RWPE2 (cell line): Measurements from ENCODE around the gene IL17REL.

Experiments used
- ATAC-seq: fragments of 200-7000 bp; cut with Tn5 transposase; 3 replicates; pipeline ENCODE4 v1.9.1; 2021; ENCODE audit warnings: low read depth
- DNase-seq: peaks from one replicate; pipeline ENCODE4 v3.0.0-alpha.2; 2020; ENCODE audit warnings: low spot score
- H3K27ac ChIP-seq: fragments of 450-650 bp; 2 replicates; pipeline ENCODE4 v1.5.1; 2017; ENCODE audit warnings: mild to moderate bottlenecking; ENCODE audit not compliant: poor library complexity, severe bottlenecking
- H3K27me3 ChIP-seq: fragments of 250-450 bp; sonication (Bioruptor Pico); 2 replicates; pipeline ENCODE4 v1.5.1; 2021; ENCODE audit warnings: mild to moderate bottlenecking, moderate library complexity; ENCODE audit not compliant: insufficient read depth, poor library complexity, severe bottlenecking
- H3K36me3 ChIP-seq: fragments of 250-450 bp; sonication (Bioruptor Pico); 2 replicates; pipeline ENCODE4 v1.5.1; 2020; ENCODE audit warnings: low read depth, mild to moderate bottlenecking, moderate library complexity
- H3K4me1 ChIP-seq: fragments of 250-450 bp; sonication (Bioruptor Pico); 2 replicates; pipeline ENCODE4 v1.5.1; 2021; ENCODE audit warnings: mild to moderate bottlenecking, moderate library complexity; ENCODE audit not compliant: insufficient read depth, poor library complexity, severe bottlenecking
- H3K4me3 ChIP-seq: fragments of 250-450 bp; sonication (Bioruptor Pico); 2 replicates; pipeline ENCODE4 v1.5.1; 2021; ENCODE audit warnings: mild to moderate bottlenecking, moderate library complexity; ENCODE audit not compliant: severe bottlenecking
- H3K9me3 ChIP-seq: fragments of 250-450 bp; sonication (Bioruptor Pico); 2 replicates; pipeline ENCODE4 v1.5.1; 2021; ENCODE audit warnings: mild to moderate bottlenecking, moderate library complexity; ENCODE audit not compliant: severe bottlenecking
- TF ChIP-seq, protein P1 (sequence below): fragments of 450-650 bp; IDR thresholded peaks from one replicate; pipeline ENCODE4 v1.5.1; 2017; ENCODE audit warnings: mild to moderate bottlenecking, moderate library complexity; ENCODE audit not compliant: poor library complexity, severe bottlenecking

The IL17REL gene

GRCh38 chr22:49995361-49996118 is 17.0 kb downstream of the IL17REL start:
- peak; percentile 57 for DNase-seq
- no peaks in the 10 kb centered on the region for H3K27me3 ChIP-seq
- no peak overlapping the region for H3K4me3 ChIP-seq
- no peak overlapping the region for H3K27ac ChIP-seq
- H3K9me3 ChIP-seq, result no peaks in the 10 kb centered on the region
- ATAC-seq, result no peak
- no peaks in the 10 kb centered on the region for H3K36me3 ChIP-seq
- TF ChIP-seq, protein P1, sequence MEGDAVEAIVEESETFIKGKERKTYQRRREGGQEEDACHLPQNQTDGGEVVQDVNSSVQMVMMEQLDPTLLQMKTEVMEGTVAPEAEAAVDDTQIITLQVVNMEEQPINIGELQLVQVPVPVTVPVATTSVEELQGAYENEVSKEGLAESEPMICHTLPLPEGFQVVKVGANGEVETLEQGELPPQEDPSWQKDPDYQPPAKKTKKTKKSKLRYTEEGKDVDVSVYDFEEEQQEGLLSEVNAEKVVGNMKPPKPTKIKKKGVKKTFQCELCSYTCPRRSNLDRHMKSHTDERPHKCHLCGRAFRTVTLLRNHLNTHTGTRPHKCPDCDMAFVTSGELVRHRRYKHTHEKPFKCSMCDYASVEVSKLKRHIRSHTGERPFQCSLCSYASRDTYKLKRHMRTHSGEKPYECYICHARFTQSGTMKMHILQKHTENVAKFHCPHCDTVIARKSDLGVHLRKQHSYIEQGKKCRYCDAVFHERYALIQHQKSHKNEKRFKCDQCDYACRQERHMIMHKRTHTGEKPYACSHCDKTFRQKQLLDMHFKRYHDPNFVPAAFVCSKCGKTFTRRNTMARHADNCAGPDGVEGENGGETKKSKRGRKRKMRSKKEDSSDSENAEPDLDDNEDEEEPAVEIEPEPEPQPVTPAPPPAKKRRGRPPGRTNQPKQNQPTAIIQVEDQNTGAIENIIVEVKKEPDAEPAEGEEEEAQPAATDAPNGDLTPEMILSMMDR, result no peak
- no peaks in the 10 kb centered on the region for H3K4me1 ChIP-seq

DNA sequence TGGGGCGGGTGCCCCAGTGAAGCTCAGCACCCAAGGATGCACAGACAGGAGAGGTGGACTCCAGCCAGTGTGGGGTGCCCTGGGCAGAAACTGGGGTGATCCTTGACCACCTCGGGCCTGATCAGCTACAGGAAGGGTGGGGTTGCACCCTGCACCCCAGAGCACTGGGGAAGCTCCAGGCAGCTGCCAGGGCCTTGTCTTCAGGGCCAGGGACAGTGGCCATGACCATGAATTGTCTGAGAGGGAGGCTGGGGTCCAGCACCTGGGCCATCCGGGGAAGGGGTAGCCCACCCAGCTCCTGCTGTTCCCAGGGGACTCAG is 17.6 kb downstream of the IL17REL start:
- no peaks in the 10 kb centered on the region for H3K4me1 ChIP-seq
- DNase-seq (no peak), ATAC-seq (no peak)
- no peak overlapping the region for H3K27ac ChIP-seq
- no peaks in the 10 kb centered on the region for H3K36me3 ChIP-seq
- no peak overlapping the region for H3K4me3 ChIP-seq
- TF ChIP-seq, protein P1, result no peak
- no peaks in the 10 kb centered on the region for H3K27me3 ChIP-seq
- no peaks in the 10 kb centered on the region for H3K9me3 ChIP-seq

DNA sequence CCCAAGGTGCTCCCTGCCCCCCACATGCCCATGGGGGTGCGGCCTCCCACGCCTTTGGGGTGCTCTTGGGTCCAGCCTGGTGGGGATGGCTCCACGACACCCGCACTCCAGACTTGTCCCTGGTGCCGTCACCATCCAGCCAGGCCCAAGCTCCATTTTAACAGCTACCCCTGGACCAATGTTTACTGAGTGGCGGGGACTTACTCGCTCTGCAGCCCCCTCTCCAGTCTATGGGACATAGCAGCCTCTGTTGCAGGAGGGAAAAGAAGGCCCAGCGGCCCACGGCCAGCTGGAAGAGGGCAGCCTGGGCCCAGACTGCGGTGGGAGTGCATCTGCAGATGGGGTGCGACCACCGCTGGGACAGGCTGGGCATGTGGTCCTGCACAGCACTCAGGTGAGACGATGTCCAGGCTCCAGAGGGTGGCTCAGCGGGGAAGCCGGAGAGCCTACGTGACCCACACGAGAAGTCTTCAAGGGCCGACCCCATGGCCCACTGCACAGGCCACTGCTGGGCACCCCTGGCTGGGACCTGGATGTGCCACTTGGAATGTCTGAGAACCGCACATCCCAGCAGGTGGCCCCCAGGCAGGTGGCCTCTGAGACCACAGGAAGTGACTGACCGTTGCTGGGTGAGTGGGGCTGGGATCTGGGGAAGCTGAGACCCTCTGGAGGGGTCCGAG is 18.1 kb downstream of the IL17REL start:
- Histone ChIP-seq H3K36me3 (no peaks in the 10 kb centered on the region), H3K4me3 (no peak overlapping the region), H3K27me3 (no peaks in the 10 kb centered on the region), H3K4me1 (no peaks in the 10 kb centered on the region), H3K9me3 (no peaks in the 10 kb centered on the region), H3K27ac (no peak overlapping the region)
- TF ChIP-seq, protein P1, result no peak
- DNase-seq, result peak; percentile 51
- ATAC-seq, result no peak

DNA sequence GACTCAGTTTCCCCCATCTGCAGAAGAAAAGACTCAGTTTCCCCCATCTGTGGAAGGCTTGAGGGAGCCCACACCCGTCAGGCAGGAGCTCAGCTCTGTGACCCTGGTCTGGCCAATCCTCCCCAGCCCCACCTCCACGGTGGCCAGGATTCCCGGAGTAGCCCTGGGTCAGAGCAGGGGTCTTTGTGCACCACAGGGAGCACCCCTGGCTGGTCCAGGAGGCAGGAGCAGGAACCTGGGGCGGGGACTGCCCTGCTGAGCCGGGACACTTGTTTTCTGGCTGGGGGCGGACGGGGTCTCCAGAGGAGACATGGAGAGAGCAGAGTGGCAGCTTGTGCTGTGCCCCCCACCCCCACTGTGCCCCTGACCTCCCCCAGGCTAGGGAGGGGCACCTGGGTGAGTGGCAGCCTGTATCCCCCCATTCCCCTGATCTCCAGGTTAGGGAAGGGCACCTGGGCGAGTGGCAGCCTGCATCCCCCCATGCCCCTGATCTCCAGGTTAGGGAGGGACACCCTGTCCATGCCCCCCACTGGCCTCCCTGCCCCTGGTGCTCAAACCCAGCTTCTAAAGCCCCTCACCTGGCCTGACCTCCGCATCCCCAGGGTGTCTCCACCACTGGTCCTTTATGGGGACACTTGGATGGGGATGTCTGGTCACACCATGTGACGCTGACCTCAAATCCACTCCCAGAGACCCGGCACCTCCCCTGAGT is 18.8 kb downstream of the IL17REL start:
- TF ChIP-seq, protein P1, result peak; percentile 11
- H3K9me3 ChIP-seq, result no peaks in the 10 kb centered on the region
- ATAC-seq (no peak), DNase-seq (peak; percentile 57)
- no peak overlapping the region for H3K4me3 ChIP-seq
- no peaks in the 10 kb centered on the region for H3K27me3 ChIP-seq
- H3K4me1 ChIP-seq, result no peaks in the 10 kb centered on the region
- H3K36me3 ChIP-seq, result no peaks in the 10 kb centered on the region
- H3K27ac ChIP-seq, result no peak overlapping the region
